Measurements from ENCODE around the gene IFNA8.
A peak's percentile ranks its signal among the peaks of the same experiment; 100 is the strongest.

IFNA8 gene

GRCh38 chr9:21402386-21403251, 6.3 kb upstream of the IFNA8 start:
- Histone ChIP-seq H3K23ac (ENCODE audit: low read length in 2 of 2) (no peak overlapping the region), H3K27ac (ENCODE audit: low read length, poor library complexity, severe bottlenecking) (no peak overlapping the region), H4K91ac (ENCODE audit: low read length) (no peak overlapping the region), H3K27me3 (ENCODE audit: control insufficient read depth in 1 of 2, insufficient read depth in 1 of 2, low read length in 2 of 2) (peaks cover 0 to 11% of the 10 kb centered on the region in 2 experiments), H3K4me1 (ENCODE audit: control insufficient read depth, insufficient read depth, low read depth, low read length) (peaks cover 5% of the 10 kb centered on the region), H3K9me3 (ENCODE audit: control insufficient read depth, low read length) (no peaks in the 10 kb centered on the region), H3K4me3 (ENCODE audit: insufficient read depth in 1 of 2, low read depth in 1 of 2, low read length in 2 of 2) (peak overlapping the region; percentile 39 to 86), H3K18ac (ENCODE audit: low read depth in 1 of 2, low read length in 2 of 2) (no peak overlapping the region), H2BK15ac (ENCODE audit: low read depth, poor library complexity, severe bottlenecking) (no peak overlapping the region), H2BK120ac (ENCODE audit: low read depth, low read length) (no peak overlapping the region), H4K8ac (ENCODE audit: low read length) (no peak overlapping the region), H2AFZ (ENCODE audit: low read depth, low read length) (no peak overlapping the region), H3K4ac (ENCODE audit: low read depth in 1 of 2, low read length in 2 of 2) (no peak overlapping the region), H3K4me2 (ENCODE audit: low read length, poor library complexity, severe bottlenecking) (peak overlapping the region; percentile 86), H2BK5ac (ENCODE audit: low read depth, low read length, poor library complexity, severe bottlenecking) (no peak overlapping the region), H3K79me1 (replicated peaks; ENCODE audit: low read length, poor library complexity, severe bottlenecking) (no peaks in the 10 kb centered on the region), H3K14ac (ENCODE audit: low read length in 2 of 2) (no peak overlapping the region), H2AK5ac (ENCODE audit: low read length, severe bottlenecking) (no peak overlapping the region), H2BK12ac (ENCODE audit: low read length in 2 of 2) (no peak overlapping the region), H3K36me3 (ENCODE audit: control insufficient read depth in 1 of 2, insufficient read depth in 2 of 2, low read depth in 1 of 2, low read length in 2 of 2) (no peaks in the 10 kb centered on the region), H3K9ac (ENCODE audit: low read length) (peak overlapping the region; percentile 81)
- no peak for DNase-seq
- WGBS = 4% methylated on average over 53 of the region's 53 CpGs

GRCh38 chr9:21404146-21404545, 4.8 kb upstream of the IFNA8 start:
- Histone ChIP-seq H3K4ac (ENCODE audit: low read depth in 1 of 2, low read length in 2 of 2) (no peak overlapping the region), H2BK5ac (ENCODE audit: low read depth, low read length, poor library complexity, severe bottlenecking) (no peak overlapping the region)
- 97% methylated on average over 3 of the region's 3 CpGs for WGBS

GRCh38 chr9:21412107-21412506, 3.2 kb downstream of the IFNA8 start:
- Histone ChIP-seq H3K14ac (ENCODE audit: low read length in 2 of 2) (no peak overlapping the region), H3K9ac (ENCODE audit: low read length) (no peak overlapping the region), H2AK5ac (ENCODE audit: low read length, severe bottlenecking) (no peak overlapping the region), H3K23ac (ENCODE audit: low read length in 2 of 2) (no peak overlapping the region), H3K4me2 (ENCODE audit: low read length, poor library complexity, severe bottlenecking) (no peak overlapping the region), H2AFZ (ENCODE audit: low read depth, low read length) (no peak overlapping the region), H2BK5ac (ENCODE audit: low read depth, low read length, poor library complexity, severe bottlenecking) (no peak overlapping the region), H3K4me3 (ENCODE audit: insufficient read depth in 1 of 2, low read depth in 1 of 2, low read length in 2 of 2) (no peak overlapping the region), H4K8ac (ENCODE audit: low read length) (no peak overlapping the region), H3K27me3 (ENCODE audit: control insufficient read depth in 1 of 2, insufficient read depth in 1 of 2, low read length in 2 of 2) (no peaks in the 10 kb centered on the region), H3K9me3 (ENCODE audit: control insufficient read depth, low read length) (no peaks in the 10 kb centered on the region), H2BK120ac (ENCODE audit: low read depth, low read length) (no peak overlapping the region), H2BK15ac (ENCODE audit: low read depth, poor library complexity, severe bottlenecking) (no peak overlapping the region), H3K4ac (ENCODE audit: low read depth in 1 of 2, low read length in 2 of 2) (no peak overlapping the region), H3K4me1 (ENCODE audit: control insufficient read depth, insufficient read depth, low read depth, low read length) (peaks cover 2% of the 10 kb centered on the region), H4K91ac (ENCODE audit: low read length) (no peak overlapping the region), H3K27ac (ENCODE audit: low read length, poor library complexity, severe bottlenecking) (no peak overlapping the region), H3K36me3 (ENCODE audit: control insufficient read depth in 1 of 2, insufficient read depth in 2 of 2, low read depth in 1 of 2, low read length in 2 of 2) (no peaks in the 10 kb centered on the region), H3K18ac (ENCODE audit: low read depth in 1 of 2, low read length in 2 of 2) (no peak overlapping the region), H2BK12ac (ENCODE audit: low read length in 2 of 2) (no peak overlapping the region), H3K79me1 (replicated peaks; ENCODE audit: low read length, poor library complexity, severe bottlenecking) (no peaks in the 10 kb centered on the region)
- no peak for DNase-seq

More at GRCh38 chr9:21404146-21404545, 4.8 kb upstream of the IFNA8 start:
- no peak overlapping the region for H3K27ac ChIP-seq (ENCODE audit: low read length, poor library complexity, severe bottlenecking)
- H4K8ac ChIP-seq (ENCODE audit: low read length) = no peak overlapping the region
- H3K4me3 ChIP-seq (ENCODE audit: insufficient read depth in 1 of 2, low read depth in 1 of 2, low read length in 2 of 2) = no peak overlapping the region
- no peak overlapping the region for H2AK5ac ChIP-seq (ENCODE audit: low read length, severe bottlenecking)
- H3K9me3 ChIP-seq (ENCODE audit: control insufficient read depth, low read length) = no peaks in the 10 kb centered on the region
- H3K14ac ChIP-seq (ENCODE audit: low read length in 2 of 2) = no peak overlapping the region
- H4K91ac ChIP-seq (ENCODE audit: low read length) = no peak overlapping the region
- no peaks in the 10 kb centered on the region for H3K79me1 ChIP-seq (replicated peaks; ENCODE audit: low read length, poor library complexity, severe bottlenecking)
- H3K27me3 ChIP-seq (ENCODE audit: control insufficient read depth in 1 of 2, insufficient read depth in 1 of 2, low read length in 2 of 2) = peaks cover 0 to 9% of the 10 kb centered on the region in 2 experiments
- H3K4me2 ChIP-seq (ENCODE audit: low read length, poor library complexity, severe bottlenecking) = no peak overlapping the region
- H2BK120ac ChIP-seq (ENCODE audit: low read depth, low read length) = no peak overlapping the region
- no peak overlapping the region for H2BK15ac ChIP-seq (ENCODE audit: low read depth, poor library complexity, severe bottlenecking)
- H3K4me1 ChIP-seq (ENCODE audit: control insufficient read depth, insufficient read depth, low read depth, low read length) = peaks cover 5% of the 10 kb centered on the region
- H2BK12ac ChIP-seq (ENCODE audit: low read length in 2 of 2) = no peak overlapping the region
- H3K36me3 ChIP-seq (ENCODE audit: control insufficient read depth in 1 of 2, insufficient read depth in 2 of 2, low read depth in 1 of 2, low read length in 2 of 2) = no peaks in the 10 kb centered on the region
- no peak for DNase-seq
- no peak overlapping the region for H3K18ac ChIP-seq (ENCODE audit: low read depth in 1 of 2, low read length in 2 of 2)
- H3K23ac ChIP-seq (ENCODE audit: low read length in 2 of 2) = no peak overlapping the region
- no peak overlapping the region for H3K9ac ChIP-seq (ENCODE audit: low read length)
- H2AFZ ChIP-seq (ENCODE audit: low read depth, low read length) = no peak overlapping the region

- no peak overlapping the region for H3K4ac ChIP-seq (ENCODE audit: low read depth in 1 of 2, low read length in 2 of 2)
- no peak overlapping the region for H3K4me2 ChIP-seq (ENCODE audit: low read length, poor library complexity, severe bottlenecking)
- H3K4me3 ChIP-seq (ENCODE audit: insufficient read depth in 1 of 2, low read depth in 1 of 2, low read length in 2 of 2) = no peak overlapping the region
- no peaks in the 10 kb centered on the region for H3K9me3 ChIP-seq (ENCODE audit: control insufficient read depth, low read length)
- DNase-seq = no peak
- no peak overlapping the region for H2BK5ac ChIP-seq (ENCODE audit: low read depth, low read length, poor library complexity, severe bottlenecking)
- no peak overlapping the region for H2BK120ac ChIP-seq (ENCODE audit: low read depth, low read length)
- no peak overlapping the region for H2AK5ac ChIP-seq (ENCODE audit: low read length, severe bottlenecking)
- H4K91ac ChIP-seq (ENCODE audit: low read length) = no peak overlapping the region
- H3K36me3 ChIP-seq (ENCODE audit: control insufficient read depth in 1 of 2, insufficient read depth in 2 of 2, low read depth in 1 of 2, low read length in 2 of 2) = no peaks in the 10 kb centered on the region
- H2AFZ ChIP-seq (ENCODE audit: low read depth, low read length) = no peak overlapping the region
- H3K27me3 ChIP-seq (ENCODE audit: control insufficient read depth in 1 of 2, insufficient read depth in 1 of 2, low read length in 2 of 2) = no peaks in the 10 kb centered on the region
- no peak overlapping the region for H3K27ac ChIP-seq (ENCODE audit: low read length, poor library complexity, severe bottlenecking)
- no peak overlapping the region for H2BK12ac ChIP-seq (ENCODE audit: low read length in 2 of 2)
- H2BK15ac ChIP-seq (ENCODE audit: low read depth, poor library complexity, severe bottlenecking) = no peak overlapping the region
- H3K23ac ChIP-seq (ENCODE audit: low read length in 2 of 2) = no peak overlapping the region
- no peaks in the 10 kb centered on the region for H3K79me1 ChIP-seq (replicated peaks; ENCODE audit: low read length, poor library complexity, severe bottlenecking)
- no peak overlapping the region for H3K14ac ChIP-seq (ENCODE audit: low read length in 2 of 2)
- WGBS = 63% methylated on average over 4 of the region's 4 CpGs
- peaks cover 2% of the 10 kb centered on the region for H3K4me1 ChIP-seq (ENCODE audit: control insufficient read depth, insufficient read depth, low read depth, low read length)
- H3K18ac ChIP-seq (ENCODE audit: low read depth in 1 of 2, low read length in 2 of 2) = no peak overlapping the region
- no peak overlapping the region for H3K9ac ChIP-seq (ENCODE audit: low read length)
- H4K8ac ChIP-seq (ENCODE audit: low read length) = no peak overlapping the region
Measured at GRCh38 chr9:21413151-21413550, 4.2 kb downstream of the IFNA8 start.

Data from mesenchymal stem cell (in vitro differentiated cells and primary cell).